ENCODE data around the gene TENT4A. TPM values are rescaled to one million over a fixed set of nuclear protein-coding genes. Genes with fewer than 3 reads are reported as not detected.

TENT4A gene
- total RNA-seq, 6 experiments from 2014 or later = 19.8 to 23.8 (median 21.7) TPM

DNA sequence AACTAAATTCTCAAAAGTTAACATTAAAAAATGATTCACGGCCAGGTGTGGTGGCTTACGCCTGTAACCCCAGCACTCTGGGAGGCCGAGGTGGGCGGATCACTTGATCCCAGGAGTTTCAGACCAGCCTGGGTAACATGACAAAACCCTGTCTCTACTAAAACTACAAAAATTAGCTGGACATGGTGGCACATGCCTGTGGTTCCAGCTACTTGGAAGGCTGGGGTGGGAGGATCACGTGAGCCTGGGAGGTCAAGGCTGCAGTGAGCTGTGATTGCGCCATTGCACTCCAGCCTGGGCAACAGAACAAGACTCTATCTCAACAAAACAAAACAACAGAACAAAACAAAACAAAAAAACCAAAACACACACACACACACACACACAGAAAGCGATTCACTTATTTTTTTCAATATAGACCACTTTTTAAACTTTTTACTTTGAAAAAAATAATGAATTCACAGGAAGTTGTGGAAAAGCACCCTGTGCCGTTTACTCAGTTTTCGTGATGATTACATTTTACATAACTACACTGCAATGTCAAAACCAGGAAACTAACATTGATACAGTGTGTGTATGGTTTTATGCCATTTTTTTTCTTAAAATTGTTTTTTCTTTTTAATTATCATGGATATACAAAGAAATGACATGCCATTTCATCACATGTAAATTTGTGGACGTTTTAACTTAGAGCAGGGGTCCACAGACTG lies 73.7 kb downstream of the TENT4A start:
- DNase-seq = peak; percentile 23
- H3K4me1 Mint-ChIP-seq (ENCODE audit: low read depth) = peaks cover under 1% of the 10 kb centered on the region
- peaks cover 6% of the 10 kb centered on the region for H3K27me3 Mint-ChIP-seq (ENCODE audit: insufficient read depth)
- H3K9me3 Mint-ChIP-seq = no peaks in the 10 kb centered on the region
- no peak overlapping the region for H3K4me3 Mint-ChIP-seq
- H3K36me3 Mint-ChIP-seq (ENCODE audit: low read depth) = no peaks in the 10 kb centered on the region
- no peak overlapping the region for H3K27ac Mint-ChIP-seq
- TF ChIP-seq, protein P1, sequence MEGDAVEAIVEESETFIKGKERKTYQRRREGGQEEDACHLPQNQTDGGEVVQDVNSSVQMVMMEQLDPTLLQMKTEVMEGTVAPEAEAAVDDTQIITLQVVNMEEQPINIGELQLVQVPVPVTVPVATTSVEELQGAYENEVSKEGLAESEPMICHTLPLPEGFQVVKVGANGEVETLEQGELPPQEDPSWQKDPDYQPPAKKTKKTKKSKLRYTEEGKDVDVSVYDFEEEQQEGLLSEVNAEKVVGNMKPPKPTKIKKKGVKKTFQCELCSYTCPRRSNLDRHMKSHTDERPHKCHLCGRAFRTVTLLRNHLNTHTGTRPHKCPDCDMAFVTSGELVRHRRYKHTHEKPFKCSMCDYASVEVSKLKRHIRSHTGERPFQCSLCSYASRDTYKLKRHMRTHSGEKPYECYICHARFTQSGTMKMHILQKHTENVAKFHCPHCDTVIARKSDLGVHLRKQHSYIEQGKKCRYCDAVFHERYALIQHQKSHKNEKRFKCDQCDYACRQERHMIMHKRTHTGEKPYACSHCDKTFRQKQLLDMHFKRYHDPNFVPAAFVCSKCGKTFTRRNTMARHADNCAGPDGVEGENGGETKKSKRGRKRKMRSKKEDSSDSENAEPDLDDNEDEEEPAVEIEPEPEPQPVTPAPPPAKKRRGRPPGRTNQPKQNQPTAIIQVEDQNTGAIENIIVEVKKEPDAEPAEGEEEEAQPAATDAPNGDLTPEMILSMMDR (IDR thresholded peaks at IDR 0.05) = no peak

DNA sequence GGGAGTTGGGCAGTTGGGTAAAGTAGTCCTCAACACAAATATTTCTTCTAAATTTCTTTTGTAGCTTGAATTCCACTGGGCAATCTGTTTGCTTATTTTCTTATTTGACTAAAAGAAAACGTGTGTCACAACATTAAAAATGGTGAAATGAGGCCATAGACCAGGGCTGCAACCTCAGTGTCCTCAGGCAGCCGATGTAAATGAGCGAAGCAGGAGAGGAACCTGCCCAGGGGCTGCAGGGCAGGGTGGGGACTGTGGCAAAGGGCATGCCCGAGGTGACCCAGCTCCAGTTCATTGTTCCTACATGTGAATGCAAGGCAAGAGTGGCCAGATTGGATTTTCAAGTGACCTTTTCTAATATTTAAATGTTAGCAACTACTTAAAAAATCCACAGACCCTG lies 74.7 kb downstream of the TENT4A start:
- Mint-ChIP-seq H3K27ac (no peak overlapping the region), H3K9me3 (no peaks in the 10 kb centered on the region), H3K36me3 (ENCODE audit: low read depth) (no peaks in the 10 kb centered on the region), H3K27me3 (ENCODE audit: insufficient read depth) (peaks cover 8% of the 10 kb centered on the region), H3K4me3 (no peak overlapping the region), H3K4me1 (ENCODE audit: low read depth) (no peaks in the 10 kb centered on the region)
- TF ChIP-seq, protein P1 (IDR thresholded peaks at IDR 0.05) = no peak
- no peak for DNase-seq

DNA sequence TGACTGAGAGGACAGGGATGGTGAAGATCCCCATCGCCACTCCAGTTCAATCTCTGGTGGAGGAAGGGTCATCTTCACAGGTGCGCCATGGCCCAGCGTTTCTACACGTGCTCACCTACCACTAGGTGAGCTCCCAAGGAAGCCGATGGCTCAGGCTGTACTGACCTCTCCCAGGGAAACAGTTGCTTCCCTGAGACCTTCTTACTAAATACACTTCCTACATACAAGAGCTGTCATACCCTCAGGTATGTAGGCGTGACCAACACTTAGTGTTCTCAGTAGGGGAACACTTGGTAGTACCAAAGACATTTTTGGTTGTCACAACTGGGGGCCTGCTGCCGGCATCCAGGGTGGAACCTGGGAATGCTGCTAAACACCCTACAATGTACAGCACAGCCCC lies 75.2 kb downstream of the TENT4A start:
- no peak overlapping the region for H3K4me3 Mint-ChIP-seq
- no peaks in the 10 kb centered on the region for H3K4me1 Mint-ChIP-seq (ENCODE audit: low read depth)
- H3K27ac Mint-ChIP-seq = no peak overlapping the region
- peaks cover 10% of the 10 kb centered on the region for H3K27me3 Mint-ChIP-seq (ENCODE audit: insufficient read depth)
- H3K9me3 Mint-ChIP-seq = no peaks in the 10 kb centered on the region
- no peaks in the 10 kb centered on the region for H3K36me3 Mint-ChIP-seq (ENCODE audit: low read depth)
- TF ChIP-seq, protein P1 (IDR thresholded peaks at IDR 0.05) = no peak
- no peak for DNase-seq

DNA sequence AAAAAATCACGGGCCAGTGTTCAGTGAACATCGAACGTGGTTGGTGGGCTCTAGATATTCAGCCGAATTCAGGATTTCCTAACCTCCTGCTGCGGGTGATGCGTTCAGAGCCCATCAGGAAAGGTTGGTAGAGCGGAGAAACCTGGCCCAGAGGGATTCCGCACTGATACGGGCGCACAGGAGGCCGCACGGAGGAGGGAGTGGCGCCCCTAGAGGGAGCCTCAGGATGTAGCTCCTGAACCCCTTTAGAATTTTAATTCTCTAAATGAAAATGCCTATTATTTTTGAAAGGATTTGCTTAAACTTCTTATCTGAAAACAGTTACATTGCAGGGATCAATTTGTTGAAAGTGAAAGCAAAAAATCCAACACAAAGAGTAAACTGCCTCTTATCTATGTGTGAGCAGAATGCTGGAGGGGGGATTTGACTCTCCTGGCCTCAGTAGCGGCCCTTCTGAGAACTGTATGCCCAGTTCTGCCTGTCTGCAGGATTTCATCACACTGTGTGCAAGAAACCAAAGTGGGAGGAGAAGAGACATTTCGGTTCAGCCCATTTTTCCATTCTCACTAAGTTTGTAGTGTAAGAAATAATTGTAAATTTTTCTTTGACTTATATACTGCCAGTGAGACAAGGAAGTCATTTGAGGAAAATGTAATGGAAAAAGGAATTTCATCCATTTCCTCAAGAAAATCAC lies 75.9 kb downstream of the TENT4A start:
- no peak for DNase-seq

DNA sequence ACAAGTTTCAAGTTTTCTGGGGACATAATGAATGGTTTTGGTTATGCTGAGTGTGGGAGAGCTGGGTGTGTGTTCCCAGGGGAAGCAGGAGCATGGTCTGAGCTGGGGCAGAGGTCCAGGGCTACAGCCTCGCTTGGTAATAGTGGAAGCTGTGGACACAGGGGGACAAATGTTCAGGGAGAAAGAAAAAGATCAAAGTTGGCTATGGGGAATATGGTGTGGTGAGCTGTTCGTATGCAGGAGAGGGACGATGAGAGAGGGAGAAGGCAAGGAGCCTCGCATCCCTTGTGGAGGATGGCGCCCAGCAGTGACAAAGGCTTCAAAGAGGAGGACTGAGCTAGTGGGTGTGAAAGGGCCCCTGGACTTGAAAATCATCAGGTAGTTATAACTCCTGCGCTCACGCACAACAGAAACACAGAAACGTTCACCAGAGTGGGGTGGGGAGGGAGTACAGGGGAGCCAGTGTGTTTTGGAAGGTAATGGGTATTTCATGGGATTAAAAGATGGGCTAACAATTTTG lies 77.2 kb downstream of the TENT4A start:
- H3K9me3 Mint-ChIP-seq = no peaks in the 10 kb centered on the region
- H3K27ac Mint-ChIP-seq = no peak overlapping the region
- no peak for DNase-seq
- H3K36me3 Mint-ChIP-seq (ENCODE audit: low read depth) = no peaks in the 10 kb centered on the region
- H3K27me3 Mint-ChIP-seq (ENCODE audit: insufficient read depth) = peaks cover 18% of the 10 kb centered on the region
- no peaks in the 10 kb centered on the region for H3K4me1 Mint-ChIP-seq (ENCODE audit: low read depth)
- no peak overlapping the region for H3K4me3 Mint-ChIP-seq
- TF ChIP-seq, protein P1 (IDR thresholded peaks at IDR 0.05) = no peak

More for the DNA sequence above, 75.9 kb downstream of the TENT4A start:
- no peaks in the 10 kb centered on the region for H3K4me1 Mint-ChIP-seq (ENCODE audit: low read depth)
- no peak overlapping the region for H3K27ac Mint-ChIP-seq
- H3K4me3 Mint-ChIP-seq = no peak overlapping the region
- H3K9me3 Mint-ChIP-seq = no peaks in the 10 kb centered on the region
- peaks cover 10% of the 10 kb centered on the region for H3K27me3 Mint-ChIP-seq (ENCODE audit: insufficient read depth)
- no peaks in the 10 kb centered on the region for H3K36me3 Mint-ChIP-seq (ENCODE audit: low read depth)
- TF ChIP-seq, protein P1 (IDR thresholded peaks at IDR 0.05) = peak; percentile 37

All from HFFc6 (cell line).